ENCODE results near the gene WNK1.
A peak's percentile ranks its signal among the peaks of the same experiment; 100 is the strongest.

Gene WNK1

GRCh38 chr12:725076-725475, 27.3 kb upstream of the WNK1 start:
- no peak for DNase-seq (ENCODE audit: insufficient read length)
- TF ChIP-seq POLR2A (IDR thresholded peaks at IDR 0.05; ENCODE audit: low read depth, low read length) = no peak
- no peak for TF ChIP-seq POLR2AphosphoS5 (IDR thresholded peaks at IDR 0.05; ENCODE audit: low read depth, low read length)
- no peak for TF ChIP-seq TAF1 (IDR thresholded peaks at IDR 0.05; ENCODE audit: borderline replicate concordance, low read depth, low read length)
- peak; percentile 36 for FAIRE-seq

GRCh38 chr12:726281-727140, 25.9 kb upstream of the WNK1 start:
- TF ChIP-seq POLR2A (IDR thresholded peaks at IDR 0.05; ENCODE audit: low read depth, low read length) (no peak), POLR2AphosphoS5 (IDR thresholded peaks at IDR 0.05; ENCODE audit: low read depth, low read length) (no peak), TAF1 (IDR thresholded peaks at IDR 0.05; ENCODE audit: borderline replicate concordance, low read depth, low read length) (no peak)
- FAIRE-seq (no peak), DNase-seq (ENCODE audit: insufficient read length) (no peak)

GRCh38 chr12:727321-727720, 25.1 kb upstream of the WNK1 start:
- FAIRE-seq (no peak), DNase-seq (ENCODE audit: insufficient read length) (no peak)
- TF ChIP-seq POLR2A (IDR thresholded peaks at IDR 0.05; ENCODE audit: low read depth, low read length) = no peak
- no peak for TF ChIP-seq POLR2AphosphoS5 (IDR thresholded peaks at IDR 0.05; ENCODE audit: low read depth, low read length)
- TF ChIP-seq TAF1 (IDR thresholded peaks at IDR 0.05; ENCODE audit: borderline replicate concordance, low read depth, low read length) = no peak

- FAIRE-seq (no peak), DNase-seq (ENCODE audit: insufficient read length) (no peak)
- TF ChIP-seq TAF1 (IDR thresholded peaks at IDR 0.05; ENCODE audit: borderline replicate concordance, low read depth, low read length) (no peak), POLR2AphosphoS5 (IDR thresholded peaks at IDR 0.05; ENCODE audit: low read depth, low read length) (no peak), POLR2A (IDR thresholded peaks at IDR 0.05; ENCODE audit: low read depth, low read length) (no peak)
Observed at GRCh38 chr12:728781-729180, 23.6 kb upstream of the WNK1 start.

GRCh38 chr12:729221-729620, 23.2 kb upstream of the WNK1 start:
- no peak for FAIRE-seq
- DNase-seq (ENCODE audit: insufficient read length) = no peak
- TF ChIP-seq TAF1 (IDR thresholded peaks at IDR 0.05; ENCODE audit: borderline replicate concordance, low read depth, low read length) (no peak), POLR2AphosphoS5 (IDR thresholded peaks at IDR 0.05; ENCODE audit: low read depth, low read length) (no peak)

- no peak for TF ChIP-seq POLR2AphosphoS5 (IDR thresholded peaks at IDR 0.05; ENCODE audit: low read depth, low read length)
- no peak for TF ChIP-seq TAF1 (IDR thresholded peaks at IDR 0.05; ENCODE audit: borderline replicate concordance, low read depth, low read length)
- no peak for TF ChIP-seq POLR2A (IDR thresholded peaks at IDR 0.05; ENCODE audit: low read depth, low read length)
- FAIRE-seq = no peak
Observed at GRCh38 chr12:730550-730949, 21.8 kb upstream of the WNK1 start.

GRCh38 chr12:737122-737739, 15.1 kb upstream of the WNK1 start:
- no peak for FAIRE-seq
- TF ChIP-seq TAF1 (IDR thresholded peaks at IDR 0.05; ENCODE audit: borderline replicate concordance, low read depth, low read length) (no peak), POLR2A (IDR thresholded peaks at IDR 0.05; ENCODE audit: low read depth, low read length) (no peak)
- DNase-seq (ENCODE audit: insufficient read length) = no peak

More at GRCh38 chr12:730550-730949, 21.8 kb upstream of the WNK1 start:
- no peak for DNase-seq (ENCODE audit: insufficient read length)

- FAIRE-seq (no peak), DNase-seq (ENCODE audit: insufficient read length) (no peak)
- TF ChIP-seq TAF1 (IDR thresholded peaks at IDR 0.05; ENCODE audit: borderline replicate concordance, low read depth, low read length) (no peak), POLR2A (IDR thresholded peaks at IDR 0.05; ENCODE audit: low read depth, low read length) (no peak), POLR2AphosphoS5 (IDR thresholded peaks at IDR 0.05; ENCODE audit: low read depth, low read length) (no peak)
Observed at GRCh38 chr12:738712-739111, 13.7 kb upstream of the WNK1 start.

GRCh38 chr12:739349-739748, 13.0 kb upstream of the WNK1 start:
- FAIRE-seq = no peak
- no peak for TF ChIP-seq TAF1 (IDR thresholded peaks at IDR 0.05; ENCODE audit: borderline replicate concordance, low read depth, low read length)
- no peak for TF ChIP-seq POLR2A (IDR thresholded peaks at IDR 0.05; ENCODE audit: low read depth, low read length)
- TF ChIP-seq POLR2AphosphoS5 (IDR thresholded peaks at IDR 0.05; ENCODE audit: low read depth, low read length) = no peak
- no peak for DNase-seq (ENCODE audit: insufficient read length)

GRCh38 chr12:740921-741320, 11.5 kb upstream of the WNK1 start:
- FAIRE-seq (peak; percentile 21), DNase-seq (ENCODE audit: insufficient read length) (no peak)
- TF ChIP-seq POLR2A (IDR thresholded peaks at IDR 0.05; ENCODE audit: low read depth, low read length) (no peak), POLR2AphosphoS5 (IDR thresholded peaks at IDR 0.05; ENCODE audit: low read depth, low read length) (no peak), TAF1 (IDR thresholded peaks at IDR 0.05; ENCODE audit: borderline replicate concordance, low read depth, low read length) (no peak)

GRCh38 chr12:749751-750270, 2.6 kb upstream of the WNK1 start:
- DNase-seq (ENCODE audit: insufficient read length) = no peak
- TF ChIP-seq POLR2A (IDR thresholded peaks at IDR 0.05; ENCODE audit: low read depth, low read length) (no peak), TAF1 (IDR thresholded peaks at IDR 0.05; ENCODE audit: borderline replicate concordance, low read depth, low read length) (no peak), POLR2AphosphoS5 (IDR thresholded peaks at IDR 0.05; ENCODE audit: low read depth, low read length) (no peak)
- peak; percentile 82 for FAIRE-seq
